Measurements from ENCODE around the gene ROBO1. TPM values are rescaled to one million over a fixed set of nuclear protein-coding genes. Genes with fewer than 3 reads are reported as not detected.

The ROBO1 gene
- total RNA-seq, 1 experiment from 2014 or later = 33.9 TPM

GRCh38 chr3:78893161-78893560 lies 874.6 kb downstream of the ROBO1 start:
- no peaks in the 10 kb centered on the region for H3K27me3 Mint-ChIP-seq (ENCODE audit: unreplicated experiment)
- TF ChIP-seq CTCF (IDR thresholded peaks at IDR 0.05; ENCODE audit: unreplicated experiment) = no peak
- CTCF ChIA-PET = no interaction called here
- H3K27ac Mint-ChIP-seq (ENCODE audit: unreplicated experiment) = no peak overlapping the region
- no peaks in the 10 kb centered on the region for H3K4me1 Mint-ChIP-seq (ENCODE audit: low read depth, unreplicated experiment)
- no peak for DNase-seq
- H3K4me3 Mint-ChIP-seq (ENCODE audit: low read depth, unreplicated experiment) = no peak overlapping the region
- H3K9me3 Mint-ChIP-seq (ENCODE audit: low read depth, unreplicated experiment) = no peaks in the 10 kb centered on the region
- intact Hi-C loops (cut with micrococcal nuclease; ENCODE audit: unreplicated experiment) = no loop called here
- BruUV-seq (replicated peaks) = no TSS peak
- H3K36me3 Mint-ChIP-seq (ENCODE audit: insufficient read depth, unreplicated experiment) = no peaks in the 10 kb centered on the region

GRCh38 chr3:78889348-78889747 lies 878.5 kb downstream of the ROBO1 start:
- H3K27ac Mint-ChIP-seq (ENCODE audit: unreplicated experiment) = no peak overlapping the region

GRCh38 chr3:78888635-78889034 lies 879.2 kb downstream of the ROBO1 start:
- no TSS peak for BruUV-seq (replicated peaks)
- H3K4me3 Mint-ChIP-seq (ENCODE audit: low read depth, unreplicated experiment) = no peak overlapping the region
- DNase-seq = no peak
- H3K9me3 Mint-ChIP-seq (ENCODE audit: low read depth, unreplicated experiment) = no peaks in the 10 kb centered on the region
- intact Hi-C loops (cut with micrococcal nuclease; ENCODE audit: unreplicated experiment) = no loop called here
- CTCF ChIA-PET = interaction anchor here (2.0 kb wide), 1 partner anchor 100 kb away, joined by 5 read pairs; no protein-coding TSS in a partner anchor
- no peak overlapping the region for H3K27ac Mint-ChIP-seq (ENCODE audit: unreplicated experiment)
- no peaks in the 10 kb centered on the region for H3K27me3 Mint-ChIP-seq (ENCODE audit: unreplicated experiment)
- TF ChIP-seq CTCF (IDR thresholded peaks at IDR 0.05; ENCODE audit: unreplicated experiment) = no peak
- H3K4me1 Mint-ChIP-seq (ENCODE audit: low read depth, unreplicated experiment) = peaks cover 10% of the 10 kb centered on the region
- no peaks in the 10 kb centered on the region for H3K36me3 Mint-ChIP-seq (ENCODE audit: insufficient read depth, unreplicated experiment)

More at GRCh38 chr3:78889348-78889747, 878.5 kb downstream of the ROBO1 start:
- no peaks in the 10 kb centered on the region for H3K9me3 Mint-ChIP-seq (ENCODE audit: low read depth, unreplicated experiment)
- H3K4me3 Mint-ChIP-seq (ENCODE audit: low read depth, unreplicated experiment) = no peak overlapping the region
- no peak for TF ChIP-seq CTCF (IDR thresholded peaks at IDR 0.05; ENCODE audit: unreplicated experiment)
- H3K4me1 Mint-ChIP-seq (ENCODE audit: low read depth, unreplicated experiment) = peaks cover 4% of the 10 kb centered on the region
- DNase-seq = no peak
- H3K27me3 Mint-ChIP-seq (ENCODE audit: unreplicated experiment) = no peaks in the 10 kb centered on the region
- intact Hi-C loops (cut with micrococcal nuclease; ENCODE audit: unreplicated experiment) = no loop called here
- no TSS peak for BruUV-seq (replicated peaks)
- H3K36me3 Mint-ChIP-seq (ENCODE audit: insufficient read depth, unreplicated experiment) = no peaks in the 10 kb centered on the region
- CTCF ChIA-PET = no interaction called here

GRCh38 chr3:78887547-78888011 lies 880.2 kb downstream of the ROBO1 start:
- BruUV-seq (replicated peaks) = no TSS peak
- H3K36me3 Mint-ChIP-seq (ENCODE audit: insufficient read depth, unreplicated experiment) = no peaks in the 10 kb centered on the region

More at GRCh38 chr3:78887547-78888011, 880.2 kb downstream of the ROBO1 start:
- Mint-ChIP-seq H3K27ac (ENCODE audit: unreplicated experiment) (no peak overlapping the region), H3K27me3 (ENCODE audit: unreplicated experiment) (no peaks in the 10 kb centered on the region), H3K4me1 (ENCODE audit: low read depth, unreplicated experiment) (peaks cover 10% of the 10 kb centered on the region), H3K4me3 (ENCODE audit: low read depth, unreplicated experiment) (no peak overlapping the region), H3K9me3 (ENCODE audit: low read depth, unreplicated experiment) (no peaks in the 10 kb centered on the region)
- intact Hi-C loops (cut with micrococcal nuclease; ENCODE audit: unreplicated experiment) = no loop called here
- no peak for TF ChIP-seq CTCF (IDR thresholded peaks at IDR 0.05; ENCODE audit: unreplicated experiment)
- CTCF ChIA-PET = interaction anchor here (2.0 kb wide), 1 partner anchor 101 kb away, joined by 5 read pairs; no protein-coding TSS in a partner anchor
- no peak for DNase-seq
